ENCODE results near the gene SMARCD1.

DNA sequence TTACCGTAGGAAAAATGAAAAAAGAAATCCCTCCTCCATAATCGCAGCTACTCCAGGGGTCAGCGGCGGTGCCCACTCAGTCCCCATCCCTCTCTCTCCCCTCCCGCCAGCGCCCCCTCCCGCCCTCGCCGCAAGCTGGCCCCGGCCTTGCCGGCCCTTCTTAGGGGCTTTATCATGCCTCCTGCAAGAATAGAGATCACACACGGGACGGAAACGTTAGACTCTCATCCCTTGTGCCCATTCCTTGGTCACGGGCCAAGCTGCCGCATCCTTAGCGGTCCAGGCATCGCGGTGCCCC is 26.2 kb downstream of the SMARCD1 start:
- TF ChIP-seq, protein P1, sequence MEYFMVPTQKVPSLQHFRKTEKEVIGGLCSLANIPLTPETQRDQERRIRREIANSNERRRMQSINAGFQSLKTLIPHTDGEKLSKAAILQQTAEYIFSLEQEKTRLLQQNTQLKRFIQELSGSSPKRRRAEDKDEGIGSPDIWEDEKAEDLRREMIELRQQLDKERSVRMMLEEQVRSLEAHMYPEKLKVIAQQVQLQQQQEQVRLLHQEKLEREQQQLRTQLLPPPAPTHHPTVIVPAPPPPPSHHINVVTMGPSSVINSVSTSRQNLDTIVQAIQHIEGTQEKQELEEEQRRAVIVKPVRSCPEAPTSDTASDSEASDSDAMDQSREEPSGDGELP (CRISPR knock-in tag; IDR thresholded peaks at IDR 0.05; ENCODE audit: borderline replicate concordance) = no peak
- TF ChIP-seq NR1H2 (CRISPR knock-in tag; IDR thresholded peaks at IDR 0.05) (no peak), ZNF431 (CRISPR knock-in tag; IDR thresholded peaks at IDR 0.05) (no peak), TBL1XR1 (IDR thresholded peaks at IDR 0.05; ENCODE audit: low read length in 2 of 2) (no peak), EP300 (IDR thresholded peaks at IDR 0.05; ENCODE audit: low read length) (no peak), EHMT2 (IDR thresholded peaks at IDR 0.05) (no peak), NCOA2 (IDR thresholded peaks at IDR 0.05; ENCODE audit: partially characterized antibody in 2 of 2) (no peak), ZNF41 (CRISPR knock-in tag; conservative IDR thresholded peaks at IDR 0.05) (no peak), ZFP30 (CRISPR knock-in tag; IDR thresholded peaks at IDR 0.05; ENCODE audit: borderline replicate concordance) (no peak), POLR2G (IDR thresholded peaks at IDR 0.05; ENCODE audit: low read depth, low read length) (no peak)
- TF ChIP-seq, protein P2, sequence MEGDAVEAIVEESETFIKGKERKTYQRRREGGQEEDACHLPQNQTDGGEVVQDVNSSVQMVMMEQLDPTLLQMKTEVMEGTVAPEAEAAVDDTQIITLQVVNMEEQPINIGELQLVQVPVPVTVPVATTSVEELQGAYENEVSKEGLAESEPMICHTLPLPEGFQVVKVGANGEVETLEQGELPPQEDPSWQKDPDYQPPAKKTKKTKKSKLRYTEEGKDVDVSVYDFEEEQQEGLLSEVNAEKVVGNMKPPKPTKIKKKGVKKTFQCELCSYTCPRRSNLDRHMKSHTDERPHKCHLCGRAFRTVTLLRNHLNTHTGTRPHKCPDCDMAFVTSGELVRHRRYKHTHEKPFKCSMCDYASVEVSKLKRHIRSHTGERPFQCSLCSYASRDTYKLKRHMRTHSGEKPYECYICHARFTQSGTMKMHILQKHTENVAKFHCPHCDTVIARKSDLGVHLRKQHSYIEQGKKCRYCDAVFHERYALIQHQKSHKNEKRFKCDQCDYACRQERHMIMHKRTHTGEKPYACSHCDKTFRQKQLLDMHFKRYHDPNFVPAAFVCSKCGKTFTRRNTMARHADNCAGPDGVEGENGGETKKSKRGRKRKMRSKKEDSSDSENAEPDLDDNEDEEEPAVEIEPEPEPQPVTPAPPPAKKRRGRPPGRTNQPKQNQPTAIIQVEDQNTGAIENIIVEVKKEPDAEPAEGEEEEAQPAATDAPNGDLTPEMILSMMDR (IDR thresholded peaks at IDR 0.05 in 2 of 3, conservative IDR thresholded peaks at IDR 0.05 in 1 of 3; ENCODE audit: insufficient read depth in 2 of 3, low read depth in 1 of 3, low read length in 3 of 3) = no peak
- TF ChIP-seq, protein P3, sequence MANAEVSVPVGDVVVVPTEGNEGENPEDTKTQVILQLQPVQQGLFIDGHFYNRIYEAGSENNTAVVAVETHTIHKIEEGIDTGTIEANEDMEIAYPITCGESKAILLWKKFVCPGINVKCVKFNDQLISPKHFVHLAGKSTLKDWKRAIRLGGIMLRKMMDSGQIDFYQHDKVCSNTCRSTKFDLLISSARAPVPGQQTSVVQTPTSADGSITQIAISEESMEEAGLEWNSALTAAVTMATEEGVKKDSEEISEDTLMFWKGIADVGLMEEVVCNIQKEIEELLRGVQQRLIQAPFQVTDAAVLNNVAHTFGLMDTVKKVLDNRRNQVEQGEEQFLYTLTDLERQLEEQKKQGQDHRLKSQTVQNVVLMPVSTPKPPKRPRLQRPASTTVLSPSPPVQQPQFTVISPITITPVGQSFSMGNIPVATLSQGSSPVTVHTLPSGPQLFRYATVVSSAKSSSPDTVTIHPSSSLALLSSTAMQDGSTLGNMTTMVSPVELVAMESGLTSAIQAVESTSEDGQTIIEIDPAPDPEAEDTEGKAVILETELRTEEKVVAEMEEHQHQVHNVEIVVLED (CRISPR knock-in tag; IDR thresholded peaks at IDR 0.05) = no peak
- TF ChIP-seq, protein P4, sequence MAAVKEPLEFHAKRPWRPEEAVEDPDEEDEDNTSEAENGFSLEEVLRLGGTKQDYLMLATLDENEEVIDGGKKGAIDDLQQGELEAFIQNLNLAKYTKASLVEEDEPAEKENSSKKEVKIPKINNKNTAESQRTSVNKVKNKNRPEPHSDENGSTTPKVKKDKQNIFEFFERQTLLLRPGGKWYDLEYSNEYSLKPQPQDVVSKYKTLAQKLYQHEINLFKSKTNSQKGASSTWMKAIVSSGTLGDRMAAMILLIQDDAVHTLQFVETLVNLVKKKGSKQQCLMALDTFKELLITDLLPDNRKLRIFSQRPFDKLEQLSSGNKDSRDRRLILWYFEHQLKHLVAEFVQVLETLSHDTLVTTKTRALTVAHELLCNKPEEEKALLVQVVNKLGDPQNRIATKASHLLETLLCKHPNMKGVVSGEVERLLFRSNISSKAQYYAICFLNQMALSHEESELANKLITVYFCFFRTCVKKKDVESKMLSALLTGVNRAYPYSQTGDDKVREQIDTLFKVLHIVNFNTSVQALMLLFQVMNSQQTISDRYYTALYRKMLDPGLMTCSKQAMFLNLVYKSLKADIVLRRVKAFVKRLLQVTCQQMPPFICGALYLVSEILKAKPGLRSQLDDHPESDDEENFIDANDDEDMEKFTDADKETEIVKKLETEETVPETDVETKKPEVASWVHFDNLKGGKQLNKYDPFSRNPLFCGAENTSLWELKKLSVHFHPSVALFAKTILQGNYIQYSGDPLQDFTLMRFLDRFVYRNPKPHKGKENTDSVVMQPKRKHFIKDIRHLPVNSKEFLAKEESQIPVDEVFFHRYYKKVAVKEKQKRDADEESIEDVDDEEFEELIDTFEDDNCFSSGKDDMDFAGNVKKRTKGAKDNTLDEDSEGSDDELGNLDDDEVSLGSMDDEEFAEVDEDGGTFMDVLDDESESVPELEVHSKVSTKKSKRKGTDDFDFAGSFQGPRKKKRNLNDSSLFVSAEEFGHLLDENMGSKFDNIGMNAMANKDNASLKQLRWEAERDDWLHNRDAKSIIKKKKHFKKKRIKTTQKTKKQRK (IDR thresholded peaks at IDR 0.05; ENCODE audit: borderline replicate concordance, low read depth, low read length) = no peak

Measured in K562 (cell line).